GM15510 (cell line): Measurements from ENCODE around the gene XPO4.
A peak's percentile ranks its signal among the peaks of the same experiment; 100 is the strongest.

ENCODE experiments used
- POLR2A ChIP-seq: IDR thresholded peaks from 3 replicates; pipeline ENCODE4 v1.6.1; 2011; ENCODE audit warnings: borderline replicate concordance; ENCODE audit not compliant: insufficient read length; ENCODE audit errors: extremely low read depth

The XPO4 gene

GRCh38 chr13:20776751-20777150 is 125.8 kb downstream of the XPO4 start:
- TF ChIP-seq POLR2A = no peak

GRCh38 chr13:20775961-20776360 is 126.6 kb downstream of the XPO4 start:
- TF ChIP-seq POLR2A = no peak

GRCh38 chr13:20774746-20775145 is 127.8 kb downstream of the XPO4 start:
- no peak for TF ChIP-seq POLR2A

- TF ChIP-seq POLR2A = peak; percentile 96
Observed at GRCh38 chr13:20773194-20774080, 129.1 kb downstream of the XPO4 start, which contains the start of gene EEF1AKMT1. EEF1AKMT1 (minus strand) TSS chr13:20773961; CDS start chr13:20757598, 16,363 bp downstream.

- no peak for TF ChIP-seq POLR2A
Observed at GRCh38 chr13:20772401-20773131, 130.0 kb downstream of the XPO4 start.

GRCh38 chr13:20769834-20770233 is 132.7 kb downstream of the XPO4 start:
- no peak for TF ChIP-seq POLR2A

GRCh38 chr13:20769091-20769490 is 133.5 kb downstream of the XPO4 start:
- no peak for TF ChIP-seq POLR2A

- no peak for TF ChIP-seq POLR2A
Observed at GRCh38 chr13:20767309-20767943, 135.1 kb downstream of the XPO4 start.

GRCh38 chr13:20760872-20761271 is 141.7 kb downstream of the XPO4 start:
- TF ChIP-seq POLR2A = no peak

GRCh38 chr13:20754009-20754408 is 148.5 kb downstream of the XPO4 start:
- no peak for TF ChIP-seq POLR2A

GRCh38 chr13:20749377-20749776 is 153.2 kb downstream of the XPO4 start:
- TF ChIP-seq POLR2A = no peak

- no peak for TF ChIP-seq POLR2A
Observed at GRCh38 chr13:20740021-20740420, 162.5 kb downstream of the XPO4 start.

GRCh38 chr13:20738616-20739015 is 163.9 kb downstream of the XPO4 start:
- TF ChIP-seq POLR2A = no peak

- no peak for TF ChIP-seq POLR2A
Observed at GRCh38 chr13:20729633-20730585, 172.6 kb downstream of the XPO4 start.
